Measurements from ENCODE around the gene COP1.
A peak's percentile ranks its signal among the peaks of the same experiment; 100 is the strongest.

Gene COP1

DNA sequence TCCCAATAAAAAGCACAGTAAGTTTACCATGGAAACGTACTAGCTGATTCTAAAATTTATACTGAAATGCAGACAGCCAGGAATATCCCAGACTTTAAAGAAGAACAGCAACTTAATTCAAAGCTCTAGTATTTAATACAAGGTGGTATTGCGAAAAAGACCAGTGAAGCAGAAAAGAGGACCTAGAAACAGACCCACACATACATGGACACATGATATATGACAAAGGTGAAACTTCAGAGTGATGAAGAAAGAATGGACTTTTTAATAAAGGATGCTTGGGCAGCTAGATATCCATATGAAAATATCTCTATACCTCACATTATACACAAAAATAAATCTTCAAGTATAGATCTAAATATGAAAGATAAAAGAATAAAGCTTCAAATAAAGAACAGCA is 62.6 kb downstream of the COP1 start:
- DNase-seq (ENCODE audit: low read depth): no peak
- no peak for TF ChIP-seq CTCF (IDR thresholded peaks at IDR 0.05; ENCODE audit: low read depth, low read length, missing control alignments)
- in situ Hi-C loops (cut with HindIII; ENCODE audit: low sequenced_read_pairs): no loop called here
- H3K4me3 ChIP-seq (ENCODE audit: low read depth, low read length): no peak overlapping the region

GRCh38 chr1:176142973-176143372 is 64.1 kb downstream of the COP1 start:
- in situ Hi-C loops (cut with HindIII; ENCODE audit: low sequenced_read_pairs): no loop called here
- H3K4me3 ChIP-seq (ENCODE audit: low read depth, low read length): no peak overlapping the region
- no peak for TF ChIP-seq CTCF (IDR thresholded peaks at IDR 0.05; ENCODE audit: low read depth, low read length, missing control alignments)
- no peak for DNase-seq (ENCODE audit: low read depth)

- no peak for TF ChIP-seq CTCF (IDR thresholded peaks at IDR 0.05; ENCODE audit: low read depth, low read length, missing control alignments)
- in situ Hi-C loops (cut with HindIII; ENCODE audit: low sequenced_read_pairs): no loop called here
- no peak for DNase-seq (ENCODE audit: low read depth)
- no peak overlapping the region for H3K4me3 ChIP-seq (ENCODE audit: low read depth, low read length)
Observed at GRCh38 chr1:176141449-176141848, 65.6 kb downstream of the COP1 start.

DNA sequence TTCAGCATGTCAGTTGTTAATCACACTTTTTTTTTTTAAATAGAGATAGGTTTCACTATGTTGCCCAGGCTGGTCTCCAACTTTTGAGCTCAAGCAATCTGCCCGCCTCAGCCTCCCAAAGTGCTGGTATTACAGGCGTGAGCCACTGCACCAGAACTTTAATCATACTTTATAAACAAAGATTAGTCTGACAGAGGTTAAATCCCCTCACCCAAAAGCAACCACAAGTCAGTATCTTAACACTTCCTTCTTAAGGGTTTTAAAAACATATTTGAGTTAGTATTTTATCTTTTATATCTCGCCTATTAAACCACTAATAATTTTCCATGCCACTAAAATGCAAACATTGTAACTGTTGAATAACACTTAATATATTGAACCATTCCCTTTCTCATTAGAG is 70.2 kb downstream of the COP1 start:
- in situ Hi-C loops (cut with HindIII; ENCODE audit: low sequenced_read_pairs): no loop called here
- no peak for TF ChIP-seq CTCF (IDR thresholded peaks at IDR 0.05; ENCODE audit: low read depth, low read length, missing control alignments)
- DNase-seq (ENCODE audit: low read depth): no peak
- no peak overlapping the region for H3K4me3 ChIP-seq (ENCODE audit: low read depth, low read length)

DNA sequence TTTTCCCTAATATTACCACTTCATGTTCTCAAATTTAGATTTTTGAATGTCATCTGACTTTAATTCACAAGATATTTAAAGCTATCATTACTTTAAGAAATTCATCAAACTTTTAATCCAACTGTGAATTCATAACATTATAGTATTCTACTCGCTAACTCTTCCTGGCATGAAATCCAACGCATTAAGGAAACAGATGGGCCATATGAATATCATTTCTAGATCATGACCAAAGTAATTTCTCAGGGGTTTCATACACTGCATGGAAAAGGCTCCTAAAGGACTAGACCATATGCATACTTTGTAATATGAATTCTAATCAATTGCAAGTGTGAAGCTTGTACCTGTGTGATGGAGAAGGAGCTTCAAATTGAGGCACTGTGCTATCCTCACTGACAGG is 72.4 kb downstream of the COP1 start:
- DNase-seq (ENCODE audit: low read depth): no peak
- no peak overlapping the region for H3K4me3 ChIP-seq (ENCODE audit: low read depth, low read length)
- no peak for TF ChIP-seq CTCF (IDR thresholded peaks at IDR 0.05; ENCODE audit: low read depth, low read length, missing control alignments)
- in situ Hi-C loops (cut with HindIII; ENCODE audit: low sequenced_read_pairs): no loop called here

- H3K4me3 ChIP-seq (ENCODE audit: low read depth, low read length): no peak overlapping the region
- in situ Hi-C loops (cut with HindIII; ENCODE audit: low sequenced_read_pairs): no loop called here
- DNase-seq (ENCODE audit: low read depth): no peak
- TF ChIP-seq CTCF (IDR thresholded peaks at IDR 0.05; ENCODE audit: low read depth, low read length, missing control alignments): no peak
Observed at GRCh38 chr1:176122282-176122681, 84.8 kb downstream of the COP1 start.

DNA sequence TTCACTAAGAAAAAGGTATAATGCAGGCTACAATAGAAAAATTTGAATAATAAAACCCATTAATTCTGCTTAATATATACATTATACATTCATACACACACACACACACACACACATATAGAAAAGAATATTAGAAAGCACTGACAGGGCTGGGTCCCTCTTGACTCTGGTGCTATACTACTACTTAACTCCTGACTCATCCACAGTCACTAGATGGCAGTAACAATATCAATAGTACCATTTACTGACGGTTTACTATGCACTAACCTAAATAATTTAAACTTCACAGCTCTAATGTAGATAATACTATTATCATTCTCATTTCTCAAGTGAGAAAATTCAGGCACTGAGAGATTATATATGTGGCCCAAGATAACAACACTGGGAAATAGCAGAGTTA is 87.5 kb downstream of the COP1 start:
- no peak overlapping the region for H3K4me3 ChIP-seq (ENCODE audit: low read depth, low read length)
- in situ Hi-C loops (cut with HindIII; ENCODE audit: low sequenced_read_pairs): no loop called here
- TF ChIP-seq CTCF (IDR thresholded peaks at IDR 0.05; ENCODE audit: low read depth, low read length, missing control alignments): peak; percentile 18
- no peak for DNase-seq (ENCODE audit: low read depth)

Measured in astrocyte of the cerebellum (primary cell).